Stimulated activated CD4-positive, alpha-beta T cell treated with anti-CD3 and anti-CD28 coated beads, Interleukin-15, amount 100 ng/mL, for 48 hours (primary cell): ENCODE measurements around the gene IFNA10.
"Not testable (repeated sequence)": the region's sequence is repeated elsewhere in the genome, so short reads cannot be mapped to it uniquely, and the experiment has no call there.

Experiments
- DNase-seq, 2 donors: peaks; one replicate each; pipeline ENCODE4 v3.0.0-alpha.2; 2020; ENCODE audit warnings: low read depth in 2 of 2

The IFNA10 gene

DNA sequence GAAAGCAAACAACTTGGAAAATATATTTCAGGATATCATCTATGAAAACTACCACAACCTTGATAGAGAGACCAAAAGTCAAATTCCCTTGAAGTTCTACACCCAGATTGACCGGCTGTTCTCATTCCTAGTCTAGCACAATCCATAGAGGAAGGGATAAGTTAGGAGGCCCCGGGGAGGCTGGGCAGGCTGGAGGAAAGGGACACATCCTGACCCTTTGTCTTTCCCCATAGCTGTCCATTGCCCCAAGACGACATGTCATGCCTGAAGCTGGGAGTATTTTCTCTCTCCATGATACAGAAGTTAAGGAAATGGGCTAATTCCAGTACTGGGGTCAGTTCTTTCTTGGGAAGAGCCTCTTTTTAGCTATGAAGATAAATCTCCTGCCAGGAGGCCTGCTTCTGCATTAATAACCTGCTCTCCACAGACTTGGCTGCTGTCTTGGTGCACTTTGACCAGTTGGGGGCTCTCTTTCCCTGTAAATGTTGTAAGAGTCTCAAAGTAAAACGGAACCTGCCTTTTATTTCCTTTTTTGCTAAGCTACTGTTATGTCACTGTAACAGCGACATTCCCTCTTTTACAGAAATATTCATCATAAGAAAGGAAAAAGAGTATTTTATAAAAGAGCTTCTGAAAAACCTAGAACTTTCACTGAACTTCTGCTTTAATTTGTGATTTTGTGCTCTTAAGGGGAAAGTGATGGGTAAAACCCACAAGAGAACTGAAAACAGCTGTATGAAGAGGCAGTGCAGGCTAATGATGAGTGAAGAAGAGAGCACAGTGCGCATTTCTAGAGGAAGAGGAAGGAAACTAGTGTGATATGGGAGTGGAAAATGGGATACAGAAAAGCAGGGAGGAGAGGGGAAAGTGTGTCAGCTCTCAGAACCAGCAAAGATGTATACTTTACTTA lies 11.8 kb downstream of the IFNA10 start:
- DNase-seq: peak in 1 of 2 donors; percentile 20

DNA sequence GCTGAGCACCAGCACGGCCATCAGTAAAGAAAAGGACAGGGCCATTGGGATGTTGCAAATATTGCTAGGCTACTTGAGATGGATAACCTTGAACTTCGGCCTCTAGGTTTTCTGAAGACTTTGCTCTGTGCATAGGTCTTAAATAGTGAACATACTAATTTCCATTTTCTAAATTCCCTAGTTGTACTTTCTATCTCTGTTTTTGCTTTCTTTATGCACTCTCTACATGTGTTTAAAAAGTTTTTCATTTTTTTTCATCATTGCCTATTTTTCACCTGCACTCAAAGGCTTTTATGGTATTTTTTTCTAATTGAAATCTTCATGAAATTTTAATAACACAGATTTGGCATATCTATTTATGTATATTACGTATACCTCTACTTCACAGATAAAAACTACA lies 19.5 kb downstream of the IFNA10 start, which contains the start of gene IFNA4:
TSS of gene IFNA4 (minus strand) at position 101 of the 400 bp plus-strand sequence. CDS start at position 45, 56 bp downstream.
- not testable (repeated sequence) for DNase-seq

DNA sequence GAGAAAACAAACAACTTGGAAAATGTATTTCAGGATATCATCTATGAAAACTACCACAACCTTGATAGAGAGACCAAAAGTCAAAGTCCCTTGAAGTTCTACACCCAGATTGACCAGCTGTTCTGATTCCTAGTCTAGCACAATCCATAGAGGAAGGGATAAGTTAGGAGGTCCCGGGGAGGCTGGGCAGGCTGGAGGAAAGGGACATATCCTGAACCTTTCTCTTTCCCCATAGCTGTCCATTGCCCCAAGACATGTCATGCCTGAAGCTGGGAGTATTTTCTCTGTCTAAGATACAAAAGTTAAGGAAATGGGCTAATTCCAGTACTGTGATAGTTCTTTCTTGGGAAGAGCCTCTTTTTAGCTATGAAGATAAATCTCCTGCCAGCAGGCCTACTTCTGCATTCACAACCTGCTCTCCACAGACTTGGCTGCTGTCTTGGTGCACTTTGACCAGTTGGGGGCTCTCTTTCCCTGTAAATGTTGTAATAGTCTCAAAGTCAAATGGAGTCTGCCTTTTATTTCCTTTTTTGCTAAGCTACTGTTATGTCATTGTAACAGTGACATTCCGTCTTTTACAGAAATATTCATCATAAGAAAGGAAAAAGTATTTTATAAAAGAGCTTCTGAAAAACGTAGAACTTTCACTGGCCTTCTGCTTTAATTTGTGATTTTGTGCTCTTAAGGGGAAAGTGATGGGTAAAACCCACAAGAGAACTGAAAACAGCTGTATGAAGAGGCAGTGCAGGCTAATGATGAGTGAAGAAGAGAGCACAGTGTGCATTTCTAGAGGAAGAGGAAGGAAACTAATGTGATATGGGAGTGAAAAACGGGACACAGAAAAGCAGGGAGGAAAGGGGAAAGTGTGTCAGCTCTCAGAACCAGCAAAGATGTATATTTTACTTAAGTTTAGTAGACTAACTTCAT lies 23.9 kb downstream of the IFNA10 start:
- DNase-seq: not testable (repeated sequence)

DNA sequence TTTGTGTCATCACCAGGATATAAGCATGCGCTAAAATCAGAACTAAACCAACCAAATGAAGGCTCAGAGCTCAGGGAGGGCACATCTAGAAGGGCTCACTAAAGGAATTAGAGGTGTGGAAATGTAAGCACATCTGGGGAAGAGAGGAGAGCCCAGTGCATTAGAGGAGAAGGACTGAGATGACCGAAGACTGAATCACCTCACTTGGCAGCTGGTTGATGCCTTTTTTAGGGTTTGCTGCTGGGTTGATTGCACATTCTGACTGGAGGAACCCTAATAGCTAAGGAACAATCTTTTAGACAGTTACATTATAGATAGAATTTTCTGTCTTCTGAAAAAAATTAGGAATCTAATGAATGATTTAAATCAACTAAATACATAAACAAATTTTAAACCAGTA lies 32.3 kb downstream of the IFNA10 start:
- no peak for DNase-seq

DNA sequence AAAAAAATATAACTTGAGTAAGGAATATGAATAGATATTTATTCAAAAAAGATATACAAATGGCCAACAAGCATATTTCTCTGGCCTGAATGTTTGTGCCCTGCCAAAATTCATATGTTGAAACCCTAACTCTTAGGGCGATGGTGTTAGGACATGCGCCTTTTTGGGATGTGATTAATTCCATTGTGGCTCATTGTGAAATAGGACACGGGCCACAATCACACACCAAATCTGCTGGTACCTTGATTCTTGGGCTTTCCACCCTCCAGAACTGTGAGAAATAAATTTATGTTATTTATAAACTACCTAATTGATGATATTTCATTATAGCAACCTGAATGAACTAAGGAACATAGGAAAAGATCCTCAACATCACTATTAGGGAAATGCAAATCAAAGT lies 34.8 kb downstream of the IFNA10 start:
- no peak for DNase-seq

DNA sequence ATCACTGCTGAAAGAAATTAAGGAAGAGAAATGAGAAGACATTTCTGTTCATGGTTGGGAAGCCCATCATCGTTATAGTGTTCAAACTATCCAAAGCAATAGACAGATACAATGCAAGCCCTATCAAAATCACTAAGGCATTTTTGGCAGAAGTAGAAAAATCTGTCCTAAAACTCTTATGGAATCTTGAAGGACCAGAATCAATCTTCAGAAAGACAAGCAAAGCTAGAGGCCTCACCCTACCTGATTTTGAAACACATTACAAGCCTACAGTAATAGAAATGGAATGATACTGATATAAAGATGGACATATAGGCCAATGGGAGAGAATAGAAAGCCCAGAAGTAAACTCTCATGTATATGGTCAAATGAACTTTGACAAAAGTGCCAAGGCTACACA lies 35.6 kb downstream of the IFNA10 start:
- DNase-seq: no peak

DNA sequence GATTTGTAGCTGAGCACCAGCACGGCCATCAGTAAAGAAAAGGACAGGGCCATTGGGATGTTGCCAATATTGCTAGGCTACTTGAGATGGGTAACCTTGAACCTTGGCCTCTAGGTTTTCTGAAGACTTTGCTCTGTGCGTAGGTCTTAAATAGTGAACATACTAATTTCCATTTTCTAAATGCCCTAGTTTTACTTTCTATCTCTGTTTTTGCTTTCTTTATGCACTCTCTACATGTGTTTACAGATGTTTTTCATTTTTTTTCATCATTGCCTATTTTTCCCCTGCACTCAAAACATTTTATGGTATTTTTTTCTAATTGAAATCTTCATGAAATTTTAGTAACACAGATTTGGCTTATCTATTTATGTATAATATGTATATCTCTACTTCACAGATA lies 40.4 kb downstream of the IFNA10 start, which contains the start of gene IFNA21:
TSS of gene IFNA21 (minus strand) at position 101 of the 400 bp plus-strand sequence. CDS start at position 53, 48 bp downstream.
- not testable (repeated sequence) for DNase-seq

DNA sequence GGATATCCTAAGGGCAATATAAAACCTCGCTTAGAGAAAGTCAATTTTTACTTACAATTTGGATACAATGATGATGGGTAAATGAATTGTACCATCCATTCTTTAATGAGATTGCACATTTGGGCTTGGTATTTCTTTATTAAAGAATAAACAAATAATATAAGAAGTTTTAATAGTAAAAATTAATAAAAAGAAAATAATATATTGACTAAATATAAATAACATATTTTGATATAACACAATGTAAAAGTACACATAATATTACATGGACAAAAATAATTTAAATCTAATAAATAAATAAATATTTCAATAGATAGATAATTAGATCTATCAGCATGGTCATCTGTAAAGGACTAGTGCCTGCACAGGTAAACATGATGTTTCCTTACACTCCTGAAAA lies 41.4 kb downstream of the IFNA10 start:
- no peak for DNase-seq

DNA sequence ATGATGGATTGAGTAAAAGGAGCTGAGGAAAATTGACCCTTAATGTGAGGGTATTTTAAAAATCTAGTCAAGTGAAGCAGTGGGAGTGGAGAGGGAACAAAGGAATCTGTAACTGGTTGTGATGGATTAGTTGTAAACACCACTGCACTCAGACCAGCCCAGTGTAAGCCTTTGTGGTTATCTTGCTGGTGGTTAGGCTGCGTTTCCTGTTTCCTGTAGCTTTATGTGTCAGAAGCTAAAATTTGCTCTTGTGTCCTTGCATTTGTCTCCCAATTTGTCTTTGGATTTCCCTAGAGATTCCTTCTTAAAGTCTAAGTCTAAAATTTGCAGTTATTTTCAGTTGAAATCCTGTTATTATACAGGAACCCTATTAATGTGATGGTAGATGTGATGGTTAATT lies 46.8 kb downstream of the IFNA10 start:
- no peak for DNase-seq
